ENCODE results near the gene SLC14A1.
A peak's percentile ranks its signal among the peaks of the same experiment; 100 is the strongest.
"Not testable (repeated sequence)": the region's sequence is repeated elsewhere in the genome, so short reads cannot be mapped to it uniquely, and the experiment has no call there.

The SLC14A1 gene

GRCh38 chr18:45724601-45725000 lies 620 bp downstream of the SLC14A1 start:
- no peak for DNase-seq

GRCh38 chr18:45725336-45725735 lies 1.4 kb downstream of the SLC14A1 start:
- DNase-seq = no peak

GRCh38 chr18:45726603-45727002 lies 2.6 kb downstream of the SLC14A1 start:
- DNase-seq = no peak

GRCh38 chr18:45727068-45727467 lies 3.1 kb downstream of the SLC14A1 start:
- no peak for DNase-seq

- no peak for DNase-seq
Observed at GRCh38 chr18:45728336-45729010, 4.5 kb downstream of the SLC14A1 start.

GRCh38 chr18:45730832-45731575 lies 7.0 kb downstream of the SLC14A1 start:
- DNase-seq = no peak

- DNase-seq = no peak
Observed at GRCh38 chr18:45731716-45732115, 7.7 kb downstream of the SLC14A1 start.

- no peak for DNase-seq
Observed at GRCh38 chr18:45733535-45733934, 9.6 kb downstream of the SLC14A1 start.

- DNase-seq = no peak
Observed at GRCh38 chr18:45734505-45734904, 10.5 kb downstream of the SLC14A1 start.

GRCh38 chr18:45734944-45735343 lies 11.0 kb downstream of the SLC14A1 start:
- DNase-seq = no peak

- DNase-seq = peak in 1 of 2 donors; percentile 26
Observed at GRCh38 chr18:45738660-45739059, 14.7 kb downstream of the SLC14A1 start.

- no peak for DNase-seq
Observed at GRCh38 chr18:45739268-45739667, 15.3 kb downstream of the SLC14A1 start.

- DNase-seq = no peak
Observed at GRCh38 chr18:45739848-45740247, 15.9 kb downstream of the SLC14A1 start.

GRCh38 chr18:45741056-45741455 lies 17.1 kb downstream of the SLC14A1 start:
- no peak for DNase-seq

GRCh38 chr18:45745817-45746461 lies 22.0 kb downstream of the SLC14A1 start:
- DNase-seq = no peak

GRCh38 chr18:45748501-45748900 lies 24.5 kb downstream of the SLC14A1 start:
- DNase-seq = no peak

- no peak for DNase-seq
Observed at GRCh38 chr18:45749918-45750689, 26.1 kb downstream of the SLC14A1 start.

- DNase-seq = no peak
Observed at GRCh38 chr18:45751766-45752165, 27.8 kb downstream of the SLC14A1 start.

- no peak for DNase-seq
Observed at GRCh38 chr18:45752681-45753080, 28.7 kb downstream of the SLC14A1 start.

GRCh38 chr18:45753286-45753685 lies 29.3 kb downstream of the SLC14A1 start:
- DNase-seq = no peak

GRCh38 chr18:45755934-45756333 lies 32.0 kb downstream of the SLC14A1 start:
- no peak for DNase-seq

GRCh38 chr18:45757005-45757404 lies 33.0 kb downstream of the SLC14A1 start:
- no peak for DNase-seq

- DNase-seq = not testable (repeated sequence)
Observed at GRCh38 chr18:45757644-45758043, 33.7 kb downstream of the SLC14A1 start.

Data from inflammatory macrophage treated with lipopolysaccharide for 1 hour (primary cell).